ENCODE data around the gene HTD2.
"Not testable (repeated sequence)": the region's sequence is repeated elsewhere in the genome, so short reads cannot be mapped to it uniquely, and the experiment has no call there.

Gene HTD2

GRCh38 chr3:58333206-58334012 is 27.1 kb downstream of the HTD2 start:
- DNase-seq: peak; percentile 41

- DNase-seq: no peak
Measured at GRCh38 chr3:58334013-58334321, 27.6 kb downstream of the HTD2 start.

GRCh38 chr3:58334506-58334884 is 28.2 kb downstream of the HTD2 start:
- no peak for DNase-seq

GRCh38 chr3:58335652-58335947 is 29.3 kb downstream of the HTD2 start:
- DNase-seq: no peak

- no peak for DNase-seq
Measured at GRCh38 chr3:58336135-58336882, 30.0 kb downstream of the HTD2 start.

- no peak for DNase-seq
Measured at GRCh38 chr3:58337190-58337589, 30.9 kb downstream of the HTD2 start.

GRCh38 chr3:58339146-58339545 is 32.8 kb downstream of the HTD2 start:
- DNase-seq: not testable (repeated sequence)

GRCh38 chr3:58340594-58341244 is 34.4 kb downstream of the HTD2 start:
- no peak for DNase-seq

- DNase-seq: no peak
Measured at GRCh38 chr3:58341376-58341775, 35.1 kb downstream of the HTD2 start.

GRCh38 chr3:58342676-58343075 is 36.4 kb downstream of the HTD2 start:
- no peak for DNase-seq

- no peak for DNase-seq
Measured at GRCh38 chr3:58345457-58345856, 39.1 kb downstream of the HTD2 start.

- no peak for DNase-seq
Measured at GRCh38 chr3:58346368-58346767, 40.0 kb downstream of the HTD2 start.

GRCh38 chr3:58347984-58348383 is 41.7 kb downstream of the HTD2 start:
- no peak for DNase-seq

- DNase-seq: no peak
Measured at GRCh38 chr3:58349792-58350626, 43.7 kb downstream of the HTD2 start.

GRCh38 chr3:58350627-58351013 is 44.3 kb downstream of the HTD2 start:
- DNase-seq: no peak

GRCh38 chr3:58351920-58352319 is 45.6 kb downstream of the HTD2 start:
- no peak for DNase-seq

- DNase-seq: no peak
Measured at GRCh38 chr3:58352626-58353025, 46.3 kb downstream of the HTD2 start.

GRCh38 chr3:58353722-58354553 is 47.6 kb downstream of the HTD2 start:
- DNase-seq: no peak

GRCh38 chr3:58355179-58355578 is 48.9 kb downstream of the HTD2 start:
- no peak for DNase-seq

GRCh38 chr3:58356054-58356453 is 49.7 kb downstream of the HTD2 start:
- DNase-seq: no peak

GRCh38 chr3:58357402-58357801 is 51.1 kb downstream of the HTD2 start:
- DNase-seq: no peak

GRCh38 chr3:58358092-58358491 is 51.8 kb downstream of the HTD2 start:
- peak; percentile 28 for DNase-seq
